H1 (cell line): ENCODE results near the gene CALHM5. TPM values are rescaled to one million over a fixed set of nuclear protein-coding genes. Genes with fewer than 3 reads are reported as not detected.

Experiments used
- CTCF ChIA-PET: fragments of 300-600 bp; sonication (Branson Sonifier 250); formaldehyde crosslinking; loops from one replicate; lab custom pipeline; 2021; ENCODE audit not compliant: partially characterized antibody; lab: Charles Lee
- POLR2A ChIA-PET: fragments of 300-600 bp; sonication (Branson Sonifier 250); formaldehyde crosslinking; loops from one replicate; lab custom pipeline; 2021; ENCODE audit warnings: inconsistent platforms; ENCODE audit not compliant: partially characterized antibody; lab: Charles Lee
- DNase-seq, 2 experiments: peaks; one replicate each; pipeline versions ENCODE4 v3.0.0 to v3.0.0-alpha.2; 2010 to 2022; ENCODE audit warnings: low spot score in 2 of 2, low read depth in 1 of 2, mixed read lengths in 1 of 2
- FAIRE-seq: peaks from 2 replicates; lab custom pipeline; 2011; peaks lifted over from hg19 to GRCh38; lab: Jason Lieb, UNC
- H2AFZ ChIP-seq: 2 replicates; pipeline ENCODE4 v1.8.1; 2012; ENCODE audit warnings: low read length, inconsistent platforms
- H2AK5ac ChIP-seq: 2 replicates; pipeline ENCODE4 v1.6.1; 2013; ENCODE audit warnings: low read depth, low read length
- H2BK120ac ChIP-seq: replicated peaks from 2 replicates; pipeline ENCODE3; 2013; ENCODE audit warnings: low read depth, low read length, inconsistent platforms
- H2BK12ac ChIP-seq: 2 replicates; pipeline ENCODE4 v1.6.1; 2013; ENCODE audit warnings: low read depth, low read length
- H2BK15ac ChIP-seq: 2 replicates; pipeline ENCODE4 v1.6.1; 2013; ENCODE audit warnings: low read length
- H2BK20ac ChIP-seq: 2 replicates; pipeline ENCODE4 v1.6.1; 2013; ENCODE audit warnings: low read length
- H2BK5ac ChIP-seq: 2 replicates; pipeline ENCODE4 v1.6.1; 2013; ENCODE audit warnings: low read depth, low read length
- H3K14ac ChIP-seq: 2 replicates; pipeline ENCODE4 v1.6.1; 2013; ENCODE audit warnings: inconsistent platforms; ENCODE audit not compliant: insufficient read length
- H3K18ac ChIP-seq: 2 replicates; pipeline ENCODE4 v1.6.1; 2013; ENCODE audit warnings: low read length; ENCODE audit errors: extremely low read depth
- H3K23ac ChIP-seq: 2 replicates; pipeline ENCODE4 v1.6.1; 2013; ENCODE audit warnings: inconsistent platforms; ENCODE audit not compliant: insufficient read length
- H3K23me2 ChIP-seq: 2 replicates; pipeline ENCODE4 v1.6.1; 2013; ENCODE audit warnings: low read depth, low read length
- H3K27ac ChIP-seq: 2 replicates; pipeline ENCODE4 v1.6.1; 2011; ENCODE audit warnings: low read depth, low read length, inconsistent platforms
- H3K27me3 ChIP-seq, 4 experiments: replicated peaks in 1 of 4; 1 replicate in 1 of 4; 2 replicates in 3 of 4; pipeline versions ENCODE4 v1.6.1 to v1.8.1; 2011 to 2013; ENCODE audit warnings: low read length in 3 of 4, mild to moderate bottlenecking in 3 of 4, inconsistent platforms in 2 of 4, mixed read lengths in 2 of 4, moderate library complexity in 1 of 4; ENCODE audit not compliant: control insufficient read depth in 3 of 4, insufficient read depth in 3 of 4; ENCODE audit errors: extremely low read depth in 1 of 4
- H3K36me3 ChIP-seq, 4 experiments: 2 replicates each; pipeline versions ENCODE4 v1.6.1 to v1.8.1; 2011 to 2013; ENCODE audit warnings: mild to moderate bottlenecking in 4 of 4, low read length in 3 of 4, moderate library complexity in 2 of 4, control low read depth in 1 of 4, inconsistent platforms in 1 of 4; ENCODE audit not compliant: insufficient read depth in 4 of 4, control insufficient read depth in 2 of 4
- H3K4ac ChIP-seq: replicated peaks from 2 replicates; pipeline ENCODE3; 2013; ENCODE audit warnings: low read length, low read depth, mixed read lengths, inconsistent platforms; ENCODE audit not compliant: insufficient read length
- H3K4me1 ChIP-seq, 4 experiments: replicated peaks in 1 of 4; 1 replicate in 1 of 4; 2 replicates in 3 of 4; pipeline versions ENCODE4 v1.6.1 to v1.8.1; 2011 to 2013; ENCODE audit warnings: low read length in 3 of 4, inconsistent platforms in 2 of 4, mixed read lengths in 1 of 4; ENCODE audit not compliant: insufficient read depth in 4 of 4, control insufficient read depth in 3 of 4
- H3K4me2 ChIP-seq, 2 experiments: 2 replicates each; pipeline versions ENCODE4 v1.6.1 to v1.8.1; 2011 to 2013; ENCODE audit warnings: low read depth in 2 of 2, low read length in 2 of 2, control low read depth in 1 of 2, inconsistent platforms in 1 of 2, mild to moderate bottlenecking in 1 of 2; ENCODE audit not compliant: insufficient read depth in 1 of 2
- H3K4me3 ChIP-seq, 4 experiments: fragments of 200-600, 300-600 bp in 1 of 4; sonication (generic), shearing (Covaris generic), sonication (Bioruptor Twin) in 1 of 4; 2 replicates each; pipeline versions ENCODE4 v1.5.1 to v1.8.1; 2011 to 2016; ENCODE audit warnings: low read length in 4 of 4, low read depth in 3 of 4, control low read depth in 2 of 4, inconsistent platforms in 2 of 4, mild to moderate bottlenecking in 2 of 4, mixed read lengths in 1 of 4, moderate library complexity in 1 of 4; ENCODE audit not compliant: insufficient read depth in 2 of 4; ENCODE audit errors: extremely low read depth in 1 of 4
- H3K56ac ChIP-seq: replicated peaks from 2 replicates; pipeline ENCODE3; 2013; ENCODE audit warnings: low read depth, mild to moderate bottlenecking, mixed read lengths, low read length, inconsistent platforms; ENCODE audit not compliant: insufficient read length
- H3K79me1 ChIP-seq: 2 replicates; pipeline ENCODE4 v1.6.1; 2013; ENCODE audit warnings: low read depth, low read length, control low read depth
- H3K79me2 ChIP-seq, 2 experiments: 2 replicates each; pipeline versions ENCODE4 v1.6.1 to v1.8.1; 2012 to 2013; ENCODE audit warnings: low read length in 2 of 2, mild to moderate bottlenecking in 2 of 2, inconsistent platforms in 1 of 2; ENCODE audit not compliant: insufficient read depth in 2 of 2, control insufficient read depth in 1 of 2
- H3K9ac ChIP-seq, 4 experiments: replicated peaks in 1 of 4; 1 replicate in 1 of 4; 2 replicates in 3 of 4; pipeline versions ENCODE4 v1.6.1 to v1.8.1; 2011 to 2013; ENCODE audit warnings: low read depth in 3 of 4, low read length in 3 of 4, control low read depth in 2 of 4, mild to moderate bottlenecking in 2 of 4, moderate library complexity in 2 of 4, inconsistent platforms in 1 of 4; ENCODE audit errors: extremely low read depth in 1 of 4
- H3K9me3 ChIP-seq, 2 experiments: 2 replicates each; pipeline versions ENCODE4 v1.6.1 to v1.8.1; 2012 to 2013; ENCODE audit warnings: mild to moderate bottlenecking in 2 of 2, moderate library complexity in 2 of 2, control low read depth in 1 of 2, inconsistent platforms in 1 of 2, low read depth in 1 of 2, low read length in 1 of 2, mixed read lengths in 1 of 2; ENCODE audit not compliant: insufficient read depth in 2 of 2
- H4K20me1 ChIP-seq, 2 experiments: replicated peaks in 1 of 2; 2 replicates each; pipeline versions ENCODE3 to v1.8.1; 2011 to 2013; ENCODE audit warnings: inconsistent platforms in 2 of 2, low read length in 2 of 2, mild to moderate bottlenecking in 1 of 2; ENCODE audit not compliant: insufficient read depth in 2 of 2, control insufficient read depth in 1 of 2
- H4K5ac ChIP-seq: 2 replicates; pipeline ENCODE4 v1.6.1; 2013; ENCODE audit warnings: low read length, low read depth, mixed read lengths, inconsistent platforms; ENCODE audit not compliant: insufficient read length
- H4K8ac ChIP-seq: 2 replicates; pipeline ENCODE4 v1.8.0; 2013; ENCODE audit warnings: mild to moderate bottlenecking, moderate library complexity, low read length, inconsistent platforms; ENCODE audit not compliant: insufficient read depth; ENCODE audit errors: extremely low read depth
- H4K91ac ChIP-seq: replicated peaks from 2 replicates; pipeline ENCODE3; 2013; ENCODE audit warnings: low read length, mixed read lengths, inconsistent platforms; ENCODE audit not compliant: insufficient read length
- WGBS, 2 experiments: shearing (Covaris generic) in 1 of 2; methylation state at CpG; one replicate each; pipeline versions ENCODE4 v1.1.6 to v1.1.7; 2013 to 2015; ENCODE audit warnings: low lambda C conversion rate in 2 of 2, mixed read lengths in 2 of 2, inconsistent platforms in 1 of 2, low coverage in 1 of 2, missing lambda C conversion rate in 1 of 2; ENCODE audit not compliant: insufficient replicate concordance in 2 of 2, insufficient coverage in 1 of 2, insufficient read length in 1 of 2; ENCODE audit errors: extremely low coverage in 1 of 2, missing lambda C conversion rate in 1 of 2; 5-methylcytosine and 5-hydroxymethylcytosine counted together
- polyA plus RNA-seq, 7 experiments: library from polyadenylated mRNA; depleted of rRNA in 3 of 7; stranded (reverse) in 5 of 7; unstranded in 2 of 7; fragments of >200 nt in 5 of 7; fragments of 200-250 nt in 2 of 7; gene quantifications; 1 replicate in 5 of 7; 2 replicates in 1 of 7; 4 replicates in 1 of 7; pipeline versions ENCODE4 v1.2.1 to v1.2.3, GENCODE V29; 2011 to 2013; ENCODE audit warnings: missing spikeins in 2 of 7, mixed read lengths in 2 of 7
- total RNA-seq: library from RNA; stranded (reverse); fragmentation: NEBNext Ultra II Directional; extraction: Animal tissue kit (Norgen Biotek cat#: 25700); gene quantifications from 2 replicates; pipeline ENCODE4 v1.2.1, GENCODE V29; 2021

Gene CALHM5
- total and polyA plus RNA-seq, 2 of the 8 experiments (the other 6 are each of a cell fraction or from before 2014, with no cell fraction given): 0.05 to 0.09 TPM

DNA sequence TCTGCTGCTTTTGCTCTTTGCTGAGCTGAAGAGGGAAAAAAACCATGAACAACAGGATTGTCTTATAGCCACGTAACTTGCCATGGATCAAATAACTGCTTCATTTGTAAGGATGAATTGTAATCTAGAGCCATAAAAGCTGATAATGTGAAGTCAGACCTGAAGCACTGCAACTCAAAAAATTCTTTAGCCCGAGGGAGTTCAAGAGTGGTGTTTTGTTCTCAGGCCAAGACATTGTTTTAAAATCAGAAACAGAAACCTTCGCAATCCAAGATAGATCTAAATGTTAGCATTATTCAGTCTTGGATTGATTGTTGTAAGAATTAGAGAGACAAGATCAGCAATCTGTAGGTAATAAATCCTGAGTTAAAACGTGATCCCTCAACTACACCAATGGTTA is 34.2 kb downstream of the CALHM5 start, which contains the start of gene TRAPPC3L:
Gene TRAPPC3L, minus strand, starts transcription at position 34 of the 400 bp plus-strand sequence. CDS start 170 bp downstream, outside the sequence.
- ChIA-PET POLR2A (no interaction called here), CTCF (interaction anchor here (1.0 to 4.7 kb wide), 4 partner anchors 10 to 278 kb away, joined by 3 to 21 read pairs (median 4); no protein-coding TSS in a partner anchor)
- Histone ChIP-seq H4K5ac (no peak within 1 kb of the TSS), H3K23me2 (no peaks in the 10 kb centered on the region), H3K79me1 (no peaks in the 10 kb centered on the region), H3K18ac (no peak within 1 kb of the TSS), H2BK20ac (no peak within 1 kb of the TSS), H2BK5ac (no peak within 1 kb of the TSS), H2BK12ac (no peak within 1 kb of the TSS), H2BK120ac (no peak within 1 kb of the TSS), H3K23ac (no peak within 1 kb of the TSS), H3K56ac (no peak within 1 kb of the TSS), H3K4ac (no peak within 1 kb of the TSS), H3K9ac (no peak within 1 kb of the TSS), H3K27ac (no peak within 1 kb of the TSS), H3K79me2 (no peaks in the 10 kb centered on the region), H2BK15ac (no peak within 1 kb of the TSS), H3K4me2 (no peak within 1 kb of the TSS), H3K36me3 (no peaks in the 10 kb centered on the region), H3K4me1 (peaks cover 0 to 3% (median 0%) of the 10 kb centered on the region in 4 experiments; a peak in 1 of 7 replicates), H3K4me3 (no peak within 1 kb of the TSS), H2AK5ac (no peak within 1 kb of the TSS), H4K20me1 (no peaks in the 10 kb centered on the region), H4K8ac (no peak within 1 kb of the TSS), H2AFZ (no peak within 1 kb of the TSS), H3K27me3 (no peaks in the 10 kb centered on the region), H3K14ac (no peak within 1 kb of the TSS), H3K9me3 (no peaks in the 10 kb centered on the region), H4K91ac (no peak within 1 kb of the TSS)
- DNase-seq (no peak), FAIRE-seq (no peak)
- WGBS, 2 experiments: 89% methylated on average over 4 of the region's 4 CpGs; no CpG with 5 or more reads in 1 of the 2 experiments
